Measurements from ENCODE around the gene KDM2B. TPM values are rescaled to one million over a fixed set of nuclear protein-coding genes. Genes with fewer than 3 reads are reported as not detected.

The KDM2B gene
- total and polyA plus RNA-seq, 2 of the 8 experiments (the other 6 are each of a cell fraction or from before 2014, with no cell fraction given), result 111 to 162 TPM

GRCh38 chr12:121467638-121468498, 113.0 kb downstream of the KDM2B start:
- ChIA-PET POLR2A (ENCODE audit: partially characterized antibody) (interaction anchor here (0.6 to 1.6 kb wide), 14 partner anchors 8 to 217 kb away, joined by 3 to 7 read pairs (median 4); partner anchors contain the start of genes KDM2B and RNF34), CTCF (ENCODE audit: partially characterized antibody) (interaction anchor here (0.6 to 2.9 kb wide), 10 partner anchors 10 to 189 kb away, joined by 3 to 11 read pairs (median 4); no protein-coding TSS in a partner anchor)
- no peak overlapping the region for H4K5ac ChIP-seq (ENCODE audit: insufficient read length, low read depth, low read length)
- H3K79me1 ChIP-seq (ENCODE audit: low read depth, low read length), result peaks cover 12% of the 10 kb centered on the region
- no peak overlapping the region for H3K56ac ChIP-seq (replicated peaks; ENCODE audit: insufficient read length, low read depth, low read length)
- H3K79me2 ChIP-seq (ENCODE audit: control insufficient read depth in 1 of 2, insufficient read depth in 2 of 2, low read length in 2 of 2), result peaks cover 3 to 34% of the 10 kb centered on the region in 2 experiments
- H2BK120ac ChIP-seq (replicated peaks; ENCODE audit: low read depth, low read length), result no peak overlapping the region
- no peak overlapping the region for H2BK5ac ChIP-seq (ENCODE audit: low read depth, low read length)
- peaks cover 0 to 6% (median under 1%) of the 10 kb centered on the region in 4 experiments; a peak in 2 of 8 replicates for H3K36me3 ChIP-seq (ENCODE audit: control insufficient read depth in 2 of 4, insufficient read depth in 4 of 4, low read length in 3 of 4)
- WGBS, 2 experiments (ENCODE audit: extremely low coverage in 1 of 2, insufficient coverage in 1 of 2, insufficient read length in 1 of 2, insufficient replicate concordance in 2 of 2, low coverage in 1 of 2, low lambda C conversion rate in 2 of 2, missing lambda C conversion rate in 1 of 2), result 10% methylated on average over 42 of the region's 48 CpGs; no CpG with 5 or more reads in 1 of the 2 experiments
- no peak overlapping the region for H3K23ac ChIP-seq (ENCODE audit: insufficient read length)
- peaks cover 7% of the 10 kb centered on the region for H3K23me2 ChIP-seq (ENCODE audit: low read depth, low read length)
- H3K18ac ChIP-seq (ENCODE audit: extremely low read depth, low read length), result no peak overlapping the region; the same call in 1 of the 2 replicates
- FAIRE-seq (peak; percentile 39), DNase-seq (ENCODE audit: low read depth in 1 of 2, low spot score in 2 of 2) (peak in 1 of 2 experiments; percentile 84)
- peak overlapping the region; percentile 70 to 85 for H3K4me2 ChIP-seq (ENCODE audit: insufficient read depth in 1 of 2, low read depth in 2 of 2, low read length in 2 of 2)
- H4K20me1 ChIP-seq (replicated peaks in 1 of 2; ENCODE audit: control insufficient read depth in 1 of 2, insufficient read depth in 2 of 2, low read length in 2 of 2), result peaks cover 4 to 27% of the 10 kb centered on the region in 2 experiments
- H2BK15ac ChIP-seq (ENCODE audit: low read length), result no peak overlapping the region
- no peak overlapping the region for H2AFZ ChIP-seq (ENCODE audit: low read length)
- peak overlapping the region; percentile 57 to 80 (median 64) for H3K4me3 ChIP-seq (ENCODE audit: extremely low read depth in 1 of 4, insufficient read depth in 2 of 4, low read depth in 3 of 4, low read length in 4 of 4)
- H3K4ac ChIP-seq (replicated peaks; ENCODE audit: insufficient read length, low read depth, low read length), result no peak overlapping the region
- peaks cover 0 to 6% (median 0%) of the 10 kb centered on the region in 4 experiments; a peak in 2 of 7 replicates for H3K27me3 ChIP-seq (replicated peaks in 1 of 4; ENCODE audit: control insufficient read depth in 3 of 4, extremely low read depth in 1 of 4, insufficient read depth in 3 of 4, low read length in 3 of 4)
- 0 out of 2 replicates have a peak overlapping the region, but pooled peaks have one; percentile 74 for H4K8ac ChIP-seq (ENCODE audit: extremely low read depth, insufficient read depth, low read length)
- H2AK5ac ChIP-seq (ENCODE audit: low read depth, low read length), result no peak overlapping the region
- H3K27ac ChIP-seq (ENCODE audit: low read depth, low read length), result peak overlapping the region; percentile 66; the same call in 1 of the 2 replicates
- no peak overlapping the region for H3K14ac ChIP-seq (ENCODE audit: insufficient read length)
- H3K4me1 ChIP-seq (replicated peaks in 1 of 4; ENCODE audit: control insufficient read depth in 3 of 4, insufficient read depth in 4 of 4, low read length in 3 of 4), result peaks cover 0 to 12% (median 2%) of the 10 kb centered on the region in 4 experiments; a peak in 4 of 7 replicates
- no peak overlapping the region for H4K91ac ChIP-seq (replicated peaks; ENCODE audit: insufficient read length, low read length)
- no peak overlapping the region for H2BK20ac ChIP-seq (ENCODE audit: low read length)
- no peaks in the 10 kb centered on the region for H3K9me3 ChIP-seq (ENCODE audit: insufficient read depth in 2 of 2, low read depth in 1 of 2, low read length in 1 of 2)
- no peak overlapping the region for H2BK12ac ChIP-seq (ENCODE audit: low read depth, low read length)
- peak overlapping the region; percentile 26 to 60 (median 44); a peak in 5 of 7 replicates for H3K9ac ChIP-seq (replicated peaks in 1 of 4; ENCODE audit: extremely low read depth in 1 of 4, low read depth in 3 of 4, low read length in 3 of 4)
- TF ChIP-seq RXRA (IDR thresholded peaks at IDR 0.05; ENCODE audit: insufficient read depth, low read depth, low read length) (no peak), BACH1 (IDR thresholded peaks at IDR 0.05; ENCODE audit: low read length) (peak; percentile 31; the same call in 1 of the 2 replicates), TEAD4 (IDR thresholded peaks at IDR 0.05; ENCODE audit: low read depth, low read length) (no peak), HDAC6 (IDR thresholded peaks at IDR 0.05; ENCODE audit: low read depth, low read length) (no peak), JUND (IDR thresholded peaks at IDR 0.05; ENCODE audit: low read length) (no peak), RBBP5 (IDR thresholded peaks at IDR 0.05; ENCODE audit: borderline replicate concordance, low read depth, low read length) (0 out of 2 replicates have a peak, but pooled peaks have one; percentile 39), ATF3 (IDR thresholded peaks at IDR 0.05; ENCODE audit: insufficient read depth, low read depth, low read length) (no peak), POLR2A (IDR thresholded peaks at IDR 0.05; ENCODE audit: control extremely low read depth in 1 of 2, low read depth in 2 of 2, low read length in 2 of 2) (no peak), SP2 (IDR thresholded peaks at IDR 0.05; ENCODE audit: low read length) (no peak), HDAC2 (IDR thresholded peaks at IDR 0.05; ENCODE audit: borderline replicate concordance in 1 of 2, low read depth in 2 of 2, low read length in 2 of 2) (peak in 1 of 2 experiments; percentile 73; a peak in 2 of 4 replicates)
